Mucosa of rectum (tissue), 2 donors: ENCODE data around the gene AEN.

Source experiments
- H3K27ac ChIP-seq, 2 donors: one replicate each; pipeline ENCODE4 v1.7.0; 2013; ENCODE audit warnings: inconsistent platforms in 2 of 2, low read depth in 2 of 2, low read length in 2 of 2
- H3K27me3 ChIP-seq, 2 donors: one replicate each; pipeline ENCODE4 v1.7.0; 2013; ENCODE audit warnings: low read length in 2 of 2; ENCODE audit not compliant: control insufficient read depth in 2 of 2, insufficient read depth in 2 of 2
- H3K36me3 ChIP-seq, 2 donors: one replicate each; pipeline ENCODE4 v1.7.0; 2013; ENCODE audit warnings: low read length in 2 of 2; ENCODE audit not compliant: control insufficient read depth in 2 of 2, insufficient read depth in 2 of 2
- H3K4me1 ChIP-seq, 2 donors: one replicate each; pipeline ENCODE4 v1.7.0; 2013; ENCODE audit warnings: low read length in 2 of 2, mild to moderate bottlenecking in 1 of 2; ENCODE audit not compliant: control insufficient read depth in 2 of 2, insufficient read depth in 2 of 2
- H3K4me3 ChIP-seq, 2 donors: one replicate each; pipeline ENCODE4 v1.7.0; 2013; ENCODE audit warnings: low read length in 2 of 2
- H3K9ac ChIP-seq, 2 donors: one replicate each; pipeline ENCODE4 v1.7.0; 2013; ENCODE audit warnings: low read length in 2 of 2, low read depth in 1 of 2, mild to moderate bottlenecking in 1 of 2
- H3K9me3 ChIP-seq, 2 donors: one replicate each; pipeline ENCODE4 v1.7.0; 2013; ENCODE audit warnings: low read length in 2 of 2; ENCODE audit not compliant: control insufficient read depth in 2 of 2
- donor health status: healthy.
- donor health status: Normal muscosa, but diverticular disease.

AEN gene

GRCh38 chr15:88620995-88621772, at the start of gene AEN:
TSS of gene AEN (plus strand) at chr15:88621340. CDS start at chr15:88626210, 4,870 bp downstream.
- Histone ChIP-seq H3K9ac (peak within 1 kb of the TSS; percentile 75 to 81), H3K4me3 (peak within 1 kb of the TSS; percentile 73 to 92), H3K27me3 (no peaks in the 10 kb centered on the region), H3K36me3 (peaks cover 1 to 2% of the 10 kb centered on the region in 2 donors), H3K4me1 (peaks cover 25 to 28% of the 10 kb centered on the region in 2 donors), H3K27ac (peak within 1 kb of the TSS; percentile 46 to 66), H3K9me3 (no peaks in the 10 kb centered on the region)

- Histone ChIP-seq H3K27ac (no peak overlapping the region), H3K27me3 (peaks cover 0 to 5% of the 10 kb centered on the region in 2 donors), H3K4me1 (no peaks in the 10 kb centered on the region), H3K9me3 (no peaks in the 10 kb centered on the region), H3K36me3 (no peaks in the 10 kb centered on the region), H3K9ac (no peak overlapping the region), H3K4me3 (no peak overlapping the region)
Observed at GRCh38 chr15:88571852-88572259, 49.3 kb upstream of the AEN start.

GRCh38 chr15:88574077-88574476, 47.1 kb upstream of the AEN start:
- H3K9ac ChIP-seq: no peak overlapping the region

GRCh38 chr15:88574655-88575054, 46.5 kb upstream of the AEN start:
- Histone ChIP-seq H3K9me3 (no peaks in the 10 kb centered on the region), H3K27ac (no peak overlapping the region), H3K4me1 (no peaks in the 10 kb centered on the region), H3K4me3 (no peak overlapping the region), H3K36me3 (no peaks in the 10 kb centered on the region), H3K27me3 (peaks cover 0 to 5% of the 10 kb centered on the region in 2 donors), H3K9ac (no peak overlapping the region)

More at GRCh38 chr15:88574077-88574476, 47.1 kb upstream of the AEN start:
- Histone ChIP-seq H3K4me1 (no peaks in the 10 kb centered on the region), H3K9me3 (no peaks in the 10 kb centered on the region), H3K36me3 (no peaks in the 10 kb centered on the region), H3K27ac (no peak overlapping the region), H3K4me3 (no peak overlapping the region), H3K27me3 (peaks cover 0 to 5% of the 10 kb centered on the region in 2 donors)

- H3K9ac ChIP-seq: no peak overlapping the region
Observed at GRCh38 chr15:88579322-88579721, 41.8 kb upstream of the AEN start.

GRCh38 chr15:88580532-88580931, 40.6 kb upstream of the AEN start:
- Histone ChIP-seq H3K9ac (no peak overlapping the region), H3K4me1 (no peaks in the 10 kb centered on the region), H3K4me3 (no peak overlapping the region), H3K27ac (no peak overlapping the region), H3K36me3 (no peaks in the 10 kb centered on the region), H3K9me3 (no peaks in the 10 kb centered on the region), H3K27me3 (no peaks in the 10 kb centered on the region)

More at GRCh38 chr15:88579322-88579721, 41.8 kb upstream of the AEN start:
- Histone ChIP-seq H3K4me3 (no peak overlapping the region), H3K27ac (no peak overlapping the region), H3K27me3 (no peaks in the 10 kb centered on the region), H3K4me1 (no peaks in the 10 kb centered on the region), H3K9me3 (no peaks in the 10 kb centered on the region), H3K36me3 (no peaks in the 10 kb centered on the region)

GRCh38 chr15:88586401-88587162, 34.6 kb upstream of the AEN start:
- no peaks in the 10 kb centered on the region for H3K27me3 ChIP-seq
- no peaks in the 10 kb centered on the region for H3K9me3 ChIP-seq
- no peak overlapping the region for H3K4me3 ChIP-seq
- H3K4me1 ChIP-seq: no peaks in the 10 kb centered on the region
- H3K27ac ChIP-seq: no peak overlapping the region
- H3K36me3 ChIP-seq: no peaks in the 10 kb centered on the region
- no peak overlapping the region for H3K9ac ChIP-seq

GRCh38 chr15:88590759-88591158, 30.4 kb upstream of the AEN start:
- H3K4me3 ChIP-seq: no peak overlapping the region
- H3K27ac ChIP-seq: no peak overlapping the region
- peaks cover 0 to 2% of the 10 kb centered on the region in 2 donors for H3K27me3 ChIP-seq
- H3K36me3 ChIP-seq: no peaks in the 10 kb centered on the region
- H3K9ac ChIP-seq: no peak overlapping the region
- no peaks in the 10 kb centered on the region for H3K4me1 ChIP-seq
- no peaks in the 10 kb centered on the region for H3K9me3 ChIP-seq

GRCh38 chr15:88591384-88591783, 29.8 kb upstream of the AEN start:
- no peaks in the 10 kb centered on the region for H3K9me3 ChIP-seq
- H3K36me3 ChIP-seq: no peaks in the 10 kb centered on the region
- no peaks in the 10 kb centered on the region for H3K4me1 ChIP-seq
- no peak overlapping the region for H3K4me3 ChIP-seq
- no peak overlapping the region for H3K9ac ChIP-seq
- H3K27ac ChIP-seq: no peak overlapping the region
- peaks cover 0 to 2% of the 10 kb centered on the region in 2 donors for H3K27me3 ChIP-seq

GRCh38 chr15:88603885-88604284, 17.3 kb upstream of the AEN start:
- no peaks in the 10 kb centered on the region for H3K36me3 ChIP-seq
- H3K27ac ChIP-seq: no peak overlapping the region
- H3K27me3 ChIP-seq: peaks cover 38 to 44% of the 10 kb centered on the region in 2 donors
- H3K9ac ChIP-seq: no peak overlapping the region
- no peaks in the 10 kb centered on the region for H3K4me1 ChIP-seq
- H3K9me3 ChIP-seq: no peaks in the 10 kb centered on the region
- H3K4me3 ChIP-seq: no peak overlapping the region
